ENCODE data around the gene RFNG. TPM values are rescaled to one million over a fixed set of nuclear protein-coding genes. Genes with fewer than 3 reads are reported as not detected.

The RFNG gene
- total and polyA plus RNA-seq, 8 donors: 12.5 to 66.5 (median 27.1) TPM

- intact Hi-C loops (cut with DNase I; ENCODE audit: low total_unique reads): no loop called here
- H3K36me3 ChIP-seq: peaks cover 0 to 47% (median 19%) of the 10 kb centered on the region in 4 donors
- no peaks in the 10 kb centered on the region for H3K9me3 ChIP-seq
- H3K4me1 ChIP-seq: peaks cover 1 to 40% (median 36%) of the 10 kb centered on the region in 4 donors
- 83 to 92% (median 87%) methylated on average over 7 of the region's 7 CpGs for WGBS, 5 donors
- H3K27ac ChIP-seq: no peak overlapping the region
- TF ChIP-seq POLR2AphosphoS5 (IDR thresholded peaks at IDR 0.05) (no peak), CTCF (IDR thresholded peaks at IDR 0.05) (no peak), POLR2A (IDR thresholded peaks at IDR 0.05) (no peak), EP300 (IDR thresholded peaks at IDR 0.05) (no peak)
- no peaks in the 10 kb centered on the region for H3K27me3 ChIP-seq
- H3K4me3 ChIP-seq: no peak overlapping the region
- no peak for DNase-seq
Observed at GRCh38 chr17:81998212-81998611, 53.4 kb downstream of the RFNG start.

Other genes with a start within 250 kb of the RFNG start
- under 1 TPM in 1 of 5 donors, not detected in 4; 0.55 TPM for gene GCGR, start 247.7 kb downstream of the RFNG start, total RNA-seq
- gene GCGR, start 247.7 kb downstream of the RFNG start, polyA plus RNA-seq: under 1 TPM in 1 of 3 donors, not detected in 2; 0.38 TPM
- 100 to 1,000 TPM in 1 of 5 donors, 10 to 100 TPM in 4; 23.7 to 150 (median 51.0) TPM for gene MCRIP1, start 218.5 kb downstream of the RFNG start, total RNA-seq
- gene MCRIP1, start 218.5 kb downstream of the RFNG start, polyA plus RNA-seq: 100 to 1,000 TPM; 104 to 144 (median 114) TPM
- not detected for gene PPP1R27, start 216.8 kb downstream of the RFNG start, total RNA-seq
- gene PPP1R27, start 216.8 kb downstream of the RFNG start, polyA plus RNA-seq: 1 to 10 TPM in 1 of 3 donors, under 1 TPM in 1, not detected in 1; 0.58 to 2.0 TPM
- gene P4HB, start 191.3 kb downstream of the RFNG start, total RNA-seq: 1,000 to 10,000 TPM in 2 of 5 donors, 100 to 1,000 TPM in 3; 401 to 1,308 (median 815) TPM
- 100 to 1,000 TPM; 426 to 709 (median 528) TPM for gene P4HB, start 191.3 kb downstream of the RFNG start, polyA plus RNA-seq
- 100 to 1,000 TPM in 3 of 5 donors, 10 to 100 TPM in 2; 57.1 to 435 (median 117) TPM for gene ARHGDIA, start 180.5 kb downstream of the RFNG start, total RNA-seq
- 100 to 1,000 TPM; 154 to 240 (median 212) TPM for gene ARHGDIA, start 180.5 kb downstream of the RFNG start, polyA plus RNA-seq
- gene ALYREF, start 160.2 kb downstream of the RFNG start, total RNA-seq: 100 to 1,000 TPM in 2 of 5 donors, 10 to 100 TPM in 2, 1 to 10 TPM in 1; 5.8 to 224 (median 90.1) TPM
- gene ALYREF, start 160.2 kb downstream of the RFNG start, polyA plus RNA-seq: 10 to 100 TPM; 33.6 to 42.3 (median 36.8) TPM
- 100 to 1,000 TPM in 3 of 5 donors, 10 to 100 TPM in 2; 49.8 to 141 (median 108) TPM for gene ANAPC11, start 160.1 kb downstream of the RFNG start, total RNA-seq
- gene ANAPC11, start 160.1 kb downstream of the RFNG start, polyA plus RNA-seq: 100 to 1,000 TPM; 231 to 276 (median 257) TPM
- gene NPB, start 149.6 kb downstream of the RFNG start, total RNA-seq: 1 to 10 TPM in 2 of 5 donors, not detected in 3; 1.4 to 2.0 TPM
- under 1 TPM in 2 of 3 donors, not detected in 1; 0.83 to 0.93 TPM for gene NPB, start 149.6 kb downstream of the RFNG start, polyA plus RNA-seq
- gene PCYT2, start 140.4 kb downstream of the RFNG start, total RNA-seq: 100 to 1,000 TPM in 2 of 5 donors, 10 to 100 TPM in 3; 17.5 to 119 (median 27.2) TPM
- 10 to 100 TPM; 39.7 to 51.7 (median 42.8) TPM for gene PCYT2, start 140.4 kb downstream of the RFNG start, polyA plus RNA-seq
- 100 to 1,000 TPM in 1 of 5 donors, 10 to 100 TPM in 4; 22.8 to 128 (median 56.0) TPM for gene SIRT7, start 133.6 kb downstream of the RFNG start, total RNA-seq
- gene SIRT7, start 133.6 kb downstream of the RFNG start, polyA plus RNA-seq: 10 to 100 TPM; 18.2 to 46.9 (median 44.1) TPM
- 10 to 100 TPM in 4 of 5 donors, 1 to 10 TPM in 1; 2.3 to 30.4 (median 20.3) TPM for gene MAFG, start 124.1 kb downstream of the RFNG start, total RNA-seq
- gene MAFG, start 124.1 kb downstream of the RFNG start, polyA plus RNA-seq: 1 to 10 TPM; 7.2 to 8.9 (median 8.1) TPM
- 10 to 100 TPM in 3 of 5 donors, 1 to 10 TPM in 1, not detected in 1; 8.9 to 28.8 (median 15.7) TPM for gene PYCR1, start 114.5 kb downstream of the RFNG start, total RNA-seq
- 10 to 100 TPM; 20.0 to 73.8 (median 47.4) TPM for gene PYCR1, start 114.5 kb downstream of the RFNG start, polyA plus RNA-seq
- not detected for gene MYADML2, start 104.6 kb downstream of the RFNG start, total RNA-seq
- not detected for gene MYADML2, start 104.6 kb downstream of the RFNG start, polyA plus RNA-seq
- gene NOTUM, start 90.6 kb downstream of the RFNG start, total RNA-seq: 1 to 10 TPM in 1 of 5 donors, under 1 TPM in 1, not detected in 3; 0.58 to 1.5 TPM
- 1 to 10 TPM in 1 of 3 donors, under 1 TPM in 2; 0.37 to 3.8 (median 0.46) TPM for gene NOTUM, start 90.6 kb downstream of the RFNG start, polyA plus RNA-seq
- 100 to 1,000 TPM in 1 of 5 donors, 10 to 100 TPM in 4; 11.7 to 143 (median 34.8) TPM for gene ASPSCR1, start 74.2 kb downstream of the RFNG start, total RNA-seq
- gene ASPSCR1, start 74.2 kb downstream of the RFNG start, polyA plus RNA-seq: 10 to 100 TPM; 56.9 to 82.0 (median 60.8) TPM
- gene CENPX, start 28.9 kb downstream of the RFNG start, total RNA-seq: 100 to 1,000 TPM in 2 of 5 donors, 10 to 100 TPM in 3; 22.0 to 213 (median 53.1) TPM
- gene CENPX, start 28.9 kb downstream of the RFNG start, polyA plus RNA-seq: 100 to 1,000 TPM; 142 to 231 (median 215) TPM
- 100 to 1,000 TPM in 1 of 5 donors, 10 to 100 TPM in 3, 1 to 10 TPM in 1; 8.3 to 171 (median 42.9) TPM for gene LRRC45, start 28.5 kb downstream of the RFNG start, total RNA-seq
- 10 to 100 TPM; 12.7 to 21.1 (median 20.9) TPM for gene LRRC45, start 28.5 kb downstream of the RFNG start, polyA plus RNA-seq
- 10 to 100 TPM in 1 of 5 donors, 1 to 10 TPM in 3, not detected in 1; 1.2 to 11.6 (median 2.5) TPM for gene RAC3, start 20.1 kb downstream of the RFNG start, total RNA-seq
- gene RAC3, start 20.1 kb downstream of the RFNG start, polyA plus RNA-seq: 10 to 100 TPM; 13.1 to 24.8 (median 16.2) TPM
- gene DCXR, start 14.1 kb downstream of the RFNG start, total RNA-seq: 100 to 1,000 TPM in 2 of 5 donors, 10 to 100 TPM in 3; 11.1 to 461 (median 100.0) TPM
- gene DCXR, start 14.1 kb downstream of the RFNG start, polyA plus RNA-seq: 100 to 1,000 TPM; 352 to 403 (median 396) TPM
- gene GPS1, start 87 bp upstream of the RFNG start, total RNA-seq: 100 to 1,000 TPM in 1 of 5 donors, 10 to 100 TPM in 4; 28.0 to 329 (median 86.4) TPM
- 100 to 1,000 TPM; 103 to 139 (median 129) TPM for gene GPS1, start 87 bp upstream of the RFNG start, polyA plus RNA-seq
- 100 to 1,000 TPM in 2 of 5 donors, 10 to 100 TPM in 3; 63.2 to 286 (median 94.6) TPM for gene DUS1L, start 14.0 kb upstream of the RFNG start, total RNA-seq
- 100 to 1,000 TPM; 126 to 189 (median 174) TPM for gene DUS1L, start 14.0 kb upstream of the RFNG start, polyA plus RNA-seq
- gene FASN, start 46.4 kb upstream of the RFNG start, total RNA-seq: 100 to 1,000 TPM in 3 of 5 donors, 10 to 100 TPM in 2; 22.8 to 268 (median 175) TPM
- 10 to 100 TPM; 36.0 to 97.8 (median 53.3) TPM for gene FASN, start 46.4 kb upstream of the RFNG start, polyA plus RNA-seq
- gene CCDC57, start 161.0 kb upstream of the RFNG start, total RNA-seq: 100 to 1,000 TPM in 1 of 5 donors, 10 to 100 TPM in 4; 43.9 to 166 (median 90.6) TPM
- 10 to 100 TPM; 50.9 to 75.5 (median 72.5) TPM for gene CCDC57, start 161.0 kb upstream of the RFNG start, polyA plus RNA-seq
- gene SLC16A3, start 177.2 kb upstream of the RFNG start, total RNA-seq: 10 to 100 TPM; 29.2 to 87.9 (median 53.3) TPM
- 10 to 100 TPM in 2 of 3 donors, 1 to 10 TPM in 1; 4.9 to 39.8 (median 20.4) TPM for gene SLC16A3, start 177.2 kb upstream of the RFNG start, polyA plus RNA-seq
- gene CSNK1D, start 221.9 kb upstream of the RFNG start, total RNA-seq: 100 to 1,000 TPM in 4 of 5 donors, 10 to 100 TPM in 1; 58.0 to 180 (median 140) TPM
- gene CSNK1D, start 221.9 kb upstream of the RFNG start, polyA plus RNA-seq: 10 to 100 TPM; 55.9 to 66.7 (median 65.4) TPM